ENCODE results near the gene CSTB.

The CSTB gene

GRCh38 chr21:43786807-43787440 is 10.8 kb upstream of the CSTB start:
- H3K27ac ChIP-seq (ENCODE audit: low read depth, low read length), result no peak overlapping the region
- H3K27me3 ChIP-seq (ENCODE audit: insufficient read depth, low read length), result no peaks in the 10 kb centered on the region
- H3K36me3 ChIP-seq (ENCODE audit: insufficient read depth, low read length), result no peaks in the 10 kb centered on the region
- peaks cover 24% of the 10 kb centered on the region for H3K79me2 ChIP-seq (ENCODE audit: control insufficient read depth, insufficient read depth, low read length, unreplicated experiment)
- peaks cover 3% of the 10 kb centered on the region for H3K4me1 ChIP-seq (ENCODE audit: control insufficient read depth, insufficient read depth, low read length, unreplicated experiment)
- H3K4me3 ChIP-seq (ENCODE audit: low read depth, low read length), result no peak overlapping the region
- H2AFZ ChIP-seq (ENCODE audit: low read length, unreplicated experiment), result no peak overlapping the region

GRCh38 chr21:43786300-43786806 is 10.2 kb upstream of the CSTB start:
- Histone ChIP-seq H3K27ac (ENCODE audit: low read depth, low read length) (no peak overlapping the region), H3K27me3 (ENCODE audit: insufficient read depth, low read length) (no peaks in the 10 kb centered on the region), H3K4me1 (ENCODE audit: control insufficient read depth, insufficient read depth, low read length, unreplicated experiment) (peaks cover 3% of the 10 kb centered on the region), H2AFZ (ENCODE audit: low read length, unreplicated experiment) (no peak overlapping the region), H3K79me2 (ENCODE audit: control insufficient read depth, insufficient read depth, low read length, unreplicated experiment) (peaks cover 19% of the 10 kb centered on the region), H3K4me3 (ENCODE audit: low read depth, low read length) (no peak overlapping the region), H3K36me3 (ENCODE audit: insufficient read depth, low read length) (no peaks in the 10 kb centered on the region)

GRCh38 chr21:43785134-43785533 is 9.0 kb upstream of the CSTB start:
- Histone ChIP-seq H3K27me3 (ENCODE audit: insufficient read depth, low read length) (no peaks in the 10 kb centered on the region), H3K27ac (ENCODE audit: low read depth, low read length) (no peak overlapping the region), H3K4me1 (ENCODE audit: control insufficient read depth, insufficient read depth, low read length, unreplicated experiment) (no peaks in the 10 kb centered on the region), H3K4me3 (ENCODE audit: low read depth, low read length) (no peak overlapping the region), H3K79me2 (ENCODE audit: control insufficient read depth, insufficient read depth, low read length, unreplicated experiment) (peaks cover 7% of the 10 kb centered on the region), H2AFZ (ENCODE audit: low read length, unreplicated experiment) (no peak overlapping the region), H3K36me3 (ENCODE audit: insufficient read depth, low read length) (no peaks in the 10 kb centered on the region)

GRCh38 chr21:43783098-43783700 is 7.1 kb upstream of the CSTB start:
- Histone ChIP-seq H3K4me3 (ENCODE audit: low read depth, low read length) (no peak overlapping the region), H3K27ac (ENCODE audit: low read depth, low read length) (no peak overlapping the region), H2AFZ (ENCODE audit: low read length, unreplicated experiment) (no peak overlapping the region), H3K4me1 (ENCODE audit: control insufficient read depth, insufficient read depth, low read length, unreplicated experiment) (no peaks in the 10 kb centered on the region), H3K36me3 (ENCODE audit: insufficient read depth, low read length) (no peaks in the 10 kb centered on the region), H3K27me3 (ENCODE audit: insufficient read depth, low read length) (no peaks in the 10 kb centered on the region), H3K79me2 (ENCODE audit: control insufficient read depth, insufficient read depth, low read length, unreplicated experiment) (no peaks in the 10 kb centered on the region)

GRCh38 chr21:43782431-43783097 is 6.5 kb upstream of the CSTB start:
- no peak overlapping the region for H2AFZ ChIP-seq (ENCODE audit: low read length, unreplicated experiment)

GRCh38 chr21:43781846-43782245 is 5.7 kb upstream of the CSTB start:
- Histone ChIP-seq H3K36me3 (ENCODE audit: insufficient read depth, low read length) (no peaks in the 10 kb centered on the region), H3K27me3 (ENCODE audit: insufficient read depth, low read length) (no peaks in the 10 kb centered on the region), H3K4me3 (ENCODE audit: low read depth, low read length) (no peak overlapping the region), H3K27ac (ENCODE audit: low read depth, low read length) (no peak overlapping the region), H2AFZ (ENCODE audit: low read length, unreplicated experiment) (no peak overlapping the region), H3K79me2 (ENCODE audit: control insufficient read depth, insufficient read depth, low read length, unreplicated experiment) (no peaks in the 10 kb centered on the region), H3K4me1 (ENCODE audit: control insufficient read depth, insufficient read depth, low read length, unreplicated experiment) (no peaks in the 10 kb centered on the region)

More at GRCh38 chr21:43782431-43783097, 6.5 kb upstream of the CSTB start:
- H3K27me3 ChIP-seq (ENCODE audit: insufficient read depth, low read length), result no peaks in the 10 kb centered on the region
- H3K4me3 ChIP-seq (ENCODE audit: low read depth, low read length), result no peak overlapping the region
- H3K4me1 ChIP-seq (ENCODE audit: control insufficient read depth, insufficient read depth, low read length, unreplicated experiment), result no peaks in the 10 kb centered on the region
- H3K36me3 ChIP-seq (ENCODE audit: insufficient read depth, low read length), result no peaks in the 10 kb centered on the region
- H3K79me2 ChIP-seq (ENCODE audit: control insufficient read depth, insufficient read depth, low read length, unreplicated experiment), result no peaks in the 10 kb centered on the region
- H3K27ac ChIP-seq (ENCODE audit: low read depth, low read length), result no peak overlapping the region

GRCh38 chr21:43779660-43780059 is 3.6 kb upstream of the CSTB start:
- no peaks in the 10 kb centered on the region for H3K27me3 ChIP-seq (ENCODE audit: insufficient read depth, low read length)
- no peaks in the 10 kb centered on the region for H3K4me1 ChIP-seq (ENCODE audit: control insufficient read depth, insufficient read depth, low read length, unreplicated experiment)
- no peak overlapping the region for H2AFZ ChIP-seq (ENCODE audit: low read length, unreplicated experiment)
- H3K79me2 ChIP-seq (ENCODE audit: control insufficient read depth, insufficient read depth, low read length, unreplicated experiment), result peaks cover 9% of the 10 kb centered on the region
- no peak overlapping the region for H3K27ac ChIP-seq (ENCODE audit: low read depth, low read length)
- no peaks in the 10 kb centered on the region for H3K36me3 ChIP-seq (ENCODE audit: insufficient read depth, low read length)
- no peak overlapping the region for H3K4me3 ChIP-seq (ENCODE audit: low read depth, low read length)

- Histone ChIP-seq H3K79me2 (ENCODE audit: control insufficient read depth, insufficient read depth, low read length, unreplicated experiment) (peaks cover 11% of the 10 kb centered on the region), H3K27ac (ENCODE audit: low read depth, low read length) (no peak overlapping the region), H3K4me1 (ENCODE audit: control insufficient read depth, insufficient read depth, low read length, unreplicated experiment) (no peaks in the 10 kb centered on the region), H3K27me3 (ENCODE audit: insufficient read depth, low read length) (no peaks in the 10 kb centered on the region), H3K4me3 (ENCODE audit: low read depth, low read length) (no peak overlapping the region), H2AFZ (ENCODE audit: low read length, unreplicated experiment) (no peak overlapping the region), H3K36me3 (ENCODE audit: insufficient read depth, low read length) (no peaks in the 10 kb centered on the region)
These were observed 2.6 kb upstream of the CSTB start for GRCh38 chr21:43778469-43779335.

GRCh38 chr21:43777953-43778352 is 1.8 kb upstream of the CSTB start:
- 0 out of 2 replicates have a peak, but pooled peaks cover 6% of the 10 kb centered on the region for H3K36me3 ChIP-seq (ENCODE audit: insufficient read depth, low read length)
- H3K27ac ChIP-seq (ENCODE audit: low read depth, low read length), result no peak overlapping the region
- no peak overlapping the region for H2AFZ ChIP-seq (ENCODE audit: low read length, unreplicated experiment)
- peaks cover 11% of the 10 kb centered on the region for H3K79me2 ChIP-seq (ENCODE audit: control insufficient read depth, insufficient read depth, low read length, unreplicated experiment)
- H3K4me1 ChIP-seq (ENCODE audit: control insufficient read depth, insufficient read depth, low read length, unreplicated experiment), result no peaks in the 10 kb centered on the region
- H3K4me3 ChIP-seq (ENCODE audit: low read depth, low read length), result no peak overlapping the region
- no peaks in the 10 kb centered on the region for H3K27me3 ChIP-seq (ENCODE audit: insufficient read depth, low read length)

- H3K27ac ChIP-seq (ENCODE audit: low read depth, low read length), result no peak overlapping the region
- H3K4me1 ChIP-seq (ENCODE audit: control insufficient read depth, insufficient read depth, low read length, unreplicated experiment), result no peaks in the 10 kb centered on the region
- 0 out of 2 replicates have a peak, but pooled peaks cover 6% of the 10 kb centered on the region for H3K36me3 ChIP-seq (ENCODE audit: insufficient read depth, low read length)
- H3K79me2 ChIP-seq (ENCODE audit: control insufficient read depth, insufficient read depth, low read length, unreplicated experiment), result peaks cover 11% of the 10 kb centered on the region
- no peak overlapping the region for H2AFZ ChIP-seq (ENCODE audit: low read length, unreplicated experiment)
- H3K4me3 ChIP-seq (ENCODE audit: low read depth, low read length), result peak overlapping the region; percentile 83
- H3K27me3 ChIP-seq (ENCODE audit: insufficient read depth, low read length), result no peaks in the 10 kb centered on the region
These were observed 918 bp downstream of the CSTB start for GRCh38 chr21:43775190-43775589.

Measured in ACC112 (cell line).